ENCODE measurements around the gene ZCWPW1. TPM values are rescaled to one million over a fixed set of nuclear protein-coding genes. Genes with fewer than 3 reads are reported as not detected.

ZCWPW1 gene
- total and polyA plus RNA-seq, 2 of the 8 experiments (the other 6 are each of a cell fraction or from before 2014, with no cell fraction given): 0.51 to 1.4 TPM

DNA sequence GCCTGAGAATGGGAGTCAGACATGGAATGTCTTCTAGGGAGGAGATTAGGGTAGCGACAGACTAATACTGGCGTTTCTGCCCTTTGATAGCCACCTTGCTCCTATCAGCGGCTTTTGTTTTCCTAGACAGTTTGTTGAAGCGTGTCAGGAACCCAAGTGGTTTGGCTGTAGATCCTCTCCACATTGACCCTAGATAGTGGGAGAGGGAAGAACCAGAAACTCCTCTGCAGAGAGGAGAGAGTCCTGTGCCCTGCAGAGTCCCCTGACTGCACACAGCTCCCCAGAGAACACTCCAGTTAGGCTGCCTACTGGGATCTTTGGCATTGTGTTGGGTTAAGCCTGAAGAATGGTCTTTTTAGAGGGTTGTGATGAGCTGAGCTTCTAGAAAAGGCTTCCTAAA, 3.5 kb upstream of the ZCWPW1 start (continued):
- TF ChIP-seq, protein P1, sequence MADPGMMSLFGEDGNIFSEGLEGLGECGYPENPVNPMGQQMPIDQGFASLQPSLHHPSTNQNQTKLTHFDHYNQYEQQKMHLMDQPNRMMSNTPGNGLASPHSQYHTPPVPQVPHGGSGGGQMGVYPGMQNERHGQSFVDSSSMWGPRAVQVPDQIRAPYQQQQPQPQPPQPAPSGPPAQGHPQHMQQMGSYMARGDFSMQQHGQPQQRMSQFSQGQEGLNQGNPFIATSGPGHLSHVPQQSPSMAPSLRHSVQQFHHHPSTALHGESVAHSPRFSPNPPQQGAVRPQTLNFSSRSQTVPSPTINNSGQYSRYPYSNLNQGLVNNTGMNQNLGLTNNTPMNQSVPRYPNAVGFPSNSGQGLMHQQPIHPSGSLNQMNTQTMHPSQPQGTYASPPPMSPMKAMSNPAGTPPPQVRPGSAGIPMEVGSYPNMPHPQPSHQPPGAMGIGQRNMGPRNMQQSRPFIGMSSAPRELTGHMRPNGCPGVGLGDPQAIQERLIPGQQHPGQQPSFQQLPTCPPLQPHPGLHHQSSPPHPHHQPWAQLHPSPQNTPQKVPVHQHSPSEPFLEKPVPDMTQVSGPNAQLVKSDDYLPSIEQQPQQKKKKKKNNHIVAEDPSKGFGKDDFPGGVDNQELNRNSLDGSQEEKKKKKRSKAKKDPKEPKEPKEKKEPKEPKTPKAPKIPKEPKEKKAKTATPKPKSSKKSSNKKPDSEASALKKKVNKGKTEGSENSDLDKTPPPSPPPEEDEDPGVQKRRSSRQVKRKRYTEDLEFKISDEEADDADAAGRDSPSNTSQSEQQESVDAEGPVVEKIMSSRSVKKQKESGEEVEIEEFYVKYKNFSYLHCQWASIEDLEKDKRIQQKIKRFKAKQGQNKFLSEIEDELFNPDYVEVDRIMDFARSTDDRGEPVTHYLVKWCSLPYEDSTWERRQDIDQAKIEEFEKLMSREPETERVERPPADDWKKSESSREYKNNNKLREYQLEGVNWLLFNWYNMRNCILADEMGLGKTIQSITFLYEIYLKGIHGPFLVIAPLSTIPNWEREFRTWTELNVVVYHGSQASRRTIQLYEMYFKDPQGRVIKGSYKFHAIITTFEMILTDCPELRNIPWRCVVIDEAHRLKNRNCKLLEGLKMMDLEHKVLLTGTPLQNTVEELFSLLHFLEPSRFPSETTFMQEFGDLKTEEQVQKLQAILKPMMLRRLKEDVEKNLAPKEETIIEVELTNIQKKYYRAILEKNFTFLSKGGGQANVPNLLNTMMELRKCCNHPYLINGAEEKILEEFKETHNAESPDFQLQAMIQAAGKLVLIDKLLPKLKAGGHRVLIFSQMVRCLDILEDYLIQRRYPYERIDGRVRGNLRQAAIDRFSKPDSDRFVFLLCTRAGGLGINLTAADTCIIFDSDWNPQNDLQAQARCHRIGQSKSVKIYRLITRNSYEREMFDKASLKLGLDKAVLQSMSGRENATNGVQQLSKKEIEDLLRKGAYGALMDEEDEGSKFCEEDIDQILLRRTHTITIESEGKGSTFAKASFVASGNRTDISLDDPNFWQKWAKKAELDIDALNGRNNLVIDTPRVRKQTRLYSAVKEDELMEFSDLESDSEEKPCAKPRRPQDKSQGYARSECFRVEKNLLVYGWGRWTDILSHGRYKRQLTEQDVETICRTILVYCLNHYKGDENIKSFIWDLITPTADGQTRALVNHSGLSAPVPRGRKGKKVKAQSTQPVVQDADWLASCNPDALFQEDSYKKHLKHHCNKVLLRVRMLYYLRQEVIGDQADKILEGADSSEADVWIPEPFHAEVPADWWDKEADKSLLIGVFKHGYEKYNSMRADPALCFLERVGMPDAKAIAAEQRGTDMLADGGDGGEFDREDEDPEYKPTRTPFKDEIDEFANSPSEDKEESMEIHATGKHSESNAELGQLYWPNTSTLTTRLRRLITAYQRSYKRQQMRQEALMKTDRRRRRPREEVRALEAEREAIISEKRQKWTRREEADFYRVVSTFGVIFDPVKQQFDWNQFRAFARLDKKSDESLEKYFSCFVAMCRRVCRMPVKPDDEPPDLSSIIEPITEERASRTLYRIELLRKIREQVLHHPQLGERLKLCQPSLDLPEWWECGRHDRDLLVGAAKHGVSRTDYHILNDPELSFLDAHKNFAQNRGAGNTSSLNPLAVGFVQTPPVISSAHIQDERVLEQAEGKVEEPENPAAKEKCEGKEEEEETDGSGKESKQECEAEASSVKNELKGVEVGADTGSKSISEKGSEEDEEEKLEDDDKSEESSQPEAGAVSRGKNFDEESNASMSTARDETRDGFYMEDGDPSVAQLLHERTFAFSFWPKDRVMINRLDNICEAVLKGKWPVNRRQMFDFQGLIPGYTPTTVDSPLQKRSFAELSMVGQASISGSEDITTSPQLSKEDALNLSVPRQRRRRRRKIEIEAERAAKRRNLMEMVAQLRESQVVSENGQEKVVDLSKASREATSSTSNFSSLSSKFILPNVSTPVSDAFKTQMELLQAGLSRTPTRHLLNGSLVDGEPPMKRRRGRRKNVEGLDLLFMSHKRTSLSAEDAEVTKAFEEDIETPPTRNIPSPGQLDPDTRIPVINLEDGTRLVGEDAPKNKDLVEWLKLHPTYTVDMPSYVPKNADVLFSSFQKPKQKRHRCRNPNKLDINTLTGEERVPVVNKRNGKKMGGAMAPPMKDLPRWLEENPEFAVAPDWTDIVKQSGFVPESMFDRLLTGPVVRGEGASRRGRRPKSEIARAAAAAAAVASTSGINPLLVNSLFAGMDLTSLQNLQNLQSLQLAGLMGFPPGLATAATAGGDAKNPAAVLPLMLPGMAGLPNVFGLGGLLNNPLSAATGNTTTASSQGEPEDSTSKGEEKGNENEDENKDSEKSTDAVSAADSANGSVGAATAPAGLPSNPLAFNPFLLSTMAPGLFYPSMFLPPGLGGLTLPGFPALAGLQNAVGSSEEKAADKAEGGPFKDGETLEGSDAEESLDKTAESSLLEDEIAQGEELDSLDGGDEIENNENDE (IDR thresholded peaks at IDR 0.05; ENCODE audit: insufficient replicate concordance, low read length): no peak
- TF ChIP-seq SRF (IDR thresholded peaks at IDR 0.05; ENCODE audit: low read depth, low read length) (no peak), TEAD4 (IDR thresholded peaks at IDR 0.05; ENCODE audit: low read depth, low read length) (no peak), CHD2 (IDR thresholded peaks at IDR 0.05; ENCODE audit: low read length) (no peak), ASH2L (IDR thresholded peaks at IDR 0.05; ENCODE audit: low read length) (no peak), POLR2A (IDR thresholded peaks at IDR 0.05; ENCODE audit: control extremely low read depth in 1 of 2, low read depth in 2 of 2, low read length in 2 of 2) (no peak), KDM4A (IDR thresholded peaks at IDR 0.05; ENCODE audit: low read depth, low read length, severe bottlenecking) (no peak), CEBPB (IDR thresholded peaks at IDR 0.05; ENCODE audit: low read depth, low read length) (no peak), TBP (IDR thresholded peaks at IDR 0.05; ENCODE audit: low read depth, low read length) (no peak), MAX (IDR thresholded peaks at IDR 0.05) (no peak), HDAC6 (IDR thresholded peaks at IDR 0.05; ENCODE audit: low read depth, low read length) (no peak), EZH2 (IDR thresholded peaks at IDR 0.05; ENCODE audit: low read depth, low read length, severe bottlenecking) (no peak)
